Stimulated activated CD4-positive, alpha-beta T cell treated with anti-CD3 and anti-CD28 coated beads, TNF-alpha, amount 100 ng/mL, for 4 hours (primary cell): ENCODE measurements around the gene SUPT7L.

Experiments used
- DNase-seq, 3 experiments: peaks; one replicate each; pipeline ENCODE4 v3.0.0-alpha.2; 2020; ENCODE audit warnings: low read depth in 3 of 3

SUPT7L gene

GRCh38 chr2:27663285-27664153, at the start of gene SUPT7L, which contains the start of gene SLC4A1AP:
TSS of gene SUPT7L (minus strand) at chr2:27663614. CDS start at chr2:27662192, 1,422 bp downstream.
TSS of gene SLC4A1AP (plus strand) at chr2:27663889. CDS start at chr2:27663915, 26 bp downstream.
- peak; percentile 54 to 64 (median 54) for DNase-seq

GRCh38 chr2:27713201-27713600, 49.8 kb upstream of the SUPT7L start:
- no peak for DNase-seq

GRCh38 chr2:27712522-27712921, 49.1 kb upstream of the SUPT7L start:
- no peak for DNase-seq

- DNase-seq = no peak
These were observed 48.4 kb upstream of the SUPT7L start for GRCh38 chr2:27711804-27712203.

GRCh38 chr2:27710640-27711430, 47.4 kb upstream of the SUPT7L start:
- no peak for DNase-seq

GRCh38 chr2:27709960-27710575, 46.7 kb upstream of the SUPT7L start:
- DNase-seq = no peak

- no peak for DNase-seq
These were observed 45.9 kb upstream of the SUPT7L start for GRCh38 chr2:27709326-27709725.

GRCh38 chr2:27708666-27709065, 45.3 kb upstream of the SUPT7L start:
- DNase-seq = no peak

GRCh38 chr2:27708257-27708654, 44.8 kb upstream of the SUPT7L start:
- no peak for DNase-seq

- no peak for DNase-seq
These were observed 44.2 kb upstream of the SUPT7L start for GRCh38 chr2:27707462-27708256.

- DNase-seq = no peak
These were observed 42.6 kb upstream of the SUPT7L start for GRCh38 chr2:27705851-27706622.

- DNase-seq = no peak
These were observed 41.0 kb upstream of the SUPT7L start for GRCh38 chr2:27704342-27704876.

- peak; percentile 67 to 83 (median 74) for DNase-seq
These were observed 40.4 kb upstream of the SUPT7L start for GRCh38 chr2:27703638-27704341.

- no peak for DNase-seq
These were observed 38.9 kb upstream of the SUPT7L start for GRCh38 chr2:27702302-27702701.

GRCh38 chr2:27701676-27702075, 38.3 kb upstream of the SUPT7L start:
- no peak for DNase-seq

GRCh38 chr2:27697660-27698059, 34.2 kb upstream of the SUPT7L start:
- no peak for DNase-seq

- no peak for DNase-seq
These were observed 26.6 kb upstream of the SUPT7L start for GRCh38 chr2:27690052-27690451.

- DNase-seq = no peak
These were observed 26.0 kb upstream of the SUPT7L start for GRCh38 chr2:27689424-27689823.

GRCh38 chr2:27687232-27687631, 23.8 kb upstream of the SUPT7L start:
- no peak for DNase-seq

- no peak for DNase-seq
These were observed 22.2 kb upstream of the SUPT7L start for GRCh38 chr2:27685577-27685976.
